Measurements from ENCODE around the gene OR10X1.

The OR10X1 gene

GRCh38 chr1:158554352-158554751 lies 25.3 kb downstream of the OR10X1 start, which contains the start of gene OR6Y1:
TSS of gene OR6Y1 (minus strand) at chr1:158554405. CDS start at chr1:158548105, 6,300 bp downstream.
- H3K4me3 ChIP-seq (replicated peaks in 1 of 2; ENCODE audit: low read depth in 2 of 2, low read length in 2 of 2) = no peak within 1 kb of the TSS
- TF ChIP-seq CTCF (IDR thresholded peaks at IDR 0.05; ENCODE audit: low read depth, low read length) = no peak

DNA sequence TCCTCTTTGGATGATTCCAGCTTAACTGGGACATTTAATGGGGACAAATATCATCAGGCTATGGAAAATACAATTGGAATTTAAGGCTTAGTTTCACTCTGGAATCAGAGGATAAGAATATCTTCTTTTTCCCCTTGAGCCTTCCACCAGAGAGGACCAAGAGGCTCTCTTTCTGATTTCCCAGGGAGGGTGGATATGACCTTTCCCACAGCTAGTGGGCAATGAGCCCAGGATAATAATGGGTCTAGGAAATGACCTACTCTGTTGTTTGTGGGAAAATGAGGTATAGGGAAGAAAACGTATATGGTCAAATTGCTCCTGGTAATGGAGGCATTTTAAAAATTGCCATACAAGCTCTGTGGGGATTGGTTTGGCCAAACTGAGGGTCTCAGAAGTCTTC lies 27.4 kb downstream of the OR10X1 start:
- no peak overlapping the region for H3K4me3 ChIP-seq (replicated peaks in 1 of 2; ENCODE audit: low read depth in 2 of 2, low read length in 2 of 2)
- no peak for TF ChIP-seq CTCF (IDR thresholded peaks at IDR 0.05; ENCODE audit: low read depth, low read length)
- DNase-seq (ENCODE audit: low read depth in 2 of 2) = no peak

More at GRCh38 chr1:158554352-158554751, 25.3 kb downstream of the OR10X1 start, which contains the start of gene OR6Y1:
- DNase-seq (ENCODE audit: low read depth in 2 of 2) = no peak

DNA sequence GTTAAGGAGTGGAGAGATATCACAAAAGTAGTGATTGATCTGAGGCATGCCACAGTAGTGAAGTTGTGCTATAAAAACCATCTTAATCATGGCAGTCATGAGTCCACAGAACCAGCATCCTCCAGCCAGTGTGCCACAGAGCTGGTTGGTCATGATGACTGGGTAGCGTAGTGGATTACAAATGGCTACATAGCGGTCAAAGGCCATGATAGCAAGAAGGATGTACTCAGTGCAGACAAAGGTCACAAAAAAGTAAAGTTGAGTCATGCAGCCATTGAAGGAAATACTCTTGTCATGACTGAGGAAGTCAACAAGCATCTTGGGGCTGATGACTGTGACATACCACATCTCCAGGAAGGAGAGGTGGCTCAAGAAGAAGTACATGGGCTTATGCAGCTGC lies 32.2 kb downstream of the OR10X1 start:
- H3K4me3 ChIP-seq (replicated peaks in 1 of 2; ENCODE audit: low read depth in 2 of 2, low read length in 2 of 2) = no peak overlapping the region
- no peak for DNase-seq (ENCODE audit: low read depth in 2 of 2)
- TF ChIP-seq CTCF (IDR thresholded peaks at IDR 0.05; ENCODE audit: low read depth, low read length) = no peak

GRCh38 chr1:158537609-158538008 lies 42.1 kb downstream of the OR10X1 start:
- no peak for TF ChIP-seq CTCF (IDR thresholded peaks at IDR 0.05; ENCODE audit: low read depth, low read length)
- H3K4me3 ChIP-seq (replicated peaks in 1 of 2; ENCODE audit: low read depth in 2 of 2, low read length in 2 of 2) = no peak overlapping the region
- no peak for DNase-seq (ENCODE audit: low read depth in 2 of 2)

- TF ChIP-seq CTCF (IDR thresholded peaks at IDR 0.05; ENCODE audit: low read depth, low read length) = no peak
- no peak overlapping the region for H3K4me3 ChIP-seq (replicated peaks in 1 of 2; ENCODE audit: low read depth in 2 of 2, low read length in 2 of 2)
These were observed 45.2 kb downstream of the OR10X1 start for GRCh38 chr1:158534496-158534895.

More at GRCh38 chr1:158534496-158534895, 45.2 kb downstream of the OR10X1 start:
- DNase-seq (ENCODE audit: low read depth in 2 of 2) = no peak

Measured in cardiac fibroblast (primary cell).